GM10847 (cell line): Measurements from ENCODE around the gene ZFP36L1.

Experiments used
- POLR2A ChIP-seq: IDR thresholded peaks from 2 replicates; pipeline ENCODE4 v1.6.1; 2011; ENCODE audit not compliant: insufficient read length; ENCODE audit errors: extremely low read depth

Gene ZFP36L1

DNA sequence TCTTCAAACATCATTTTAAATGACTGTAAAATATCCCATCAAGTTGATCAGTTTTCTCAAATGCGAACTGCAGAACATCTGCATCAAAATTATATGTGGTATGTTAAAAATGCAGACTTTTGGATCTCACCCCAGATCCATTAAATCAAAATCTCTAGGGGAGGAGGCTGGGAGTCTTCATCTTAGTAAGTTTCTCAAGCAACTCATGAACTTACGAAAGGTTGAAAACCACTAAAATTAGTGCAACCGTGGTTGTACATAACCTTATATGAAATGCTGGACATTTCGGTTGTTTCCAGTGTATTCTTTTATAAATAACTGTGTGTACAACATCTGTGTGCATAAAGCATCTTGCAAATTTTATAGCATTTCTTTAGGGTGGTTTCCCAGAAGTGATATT is 39.2 kb downstream of the ZFP36L1 start:
- TF ChIP-seq POLR2A, result no peak

DNA sequence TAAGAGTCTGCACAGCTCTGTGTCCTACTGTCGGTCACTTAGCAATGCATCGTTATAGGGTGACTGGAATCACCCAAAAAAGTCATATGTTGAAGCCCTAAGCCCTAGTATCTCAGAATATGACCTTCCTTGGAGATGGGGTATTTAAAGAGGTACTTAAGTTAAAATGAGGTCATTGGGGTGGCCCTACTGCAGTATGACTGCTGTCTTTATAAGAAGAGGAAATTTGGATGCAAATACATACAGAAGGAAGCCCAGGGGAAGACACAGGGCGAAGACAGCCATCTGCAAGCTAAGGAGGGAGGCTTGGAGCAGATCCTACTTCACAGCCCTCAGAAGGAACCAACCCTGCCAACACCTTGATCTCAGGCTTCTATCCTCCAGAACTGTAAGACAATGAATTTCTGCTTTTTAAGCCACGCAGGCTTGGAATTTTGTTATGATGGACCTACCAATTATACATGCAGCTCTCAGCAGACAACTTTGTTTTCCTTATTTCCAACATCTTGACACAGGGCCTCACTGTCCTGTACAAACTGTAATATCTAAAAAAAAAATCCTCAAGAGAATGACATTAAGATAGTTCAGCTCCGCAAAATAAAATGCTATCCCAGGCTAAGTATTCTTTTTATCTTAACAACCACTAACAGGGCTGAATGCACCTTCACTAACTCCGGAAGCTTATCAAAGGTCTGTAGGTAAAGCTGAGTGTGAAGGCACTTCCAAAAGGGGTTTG is 40.4 kb downstream of the ZFP36L1 start:
- no peak for TF ChIP-seq POLR2A

DNA sequence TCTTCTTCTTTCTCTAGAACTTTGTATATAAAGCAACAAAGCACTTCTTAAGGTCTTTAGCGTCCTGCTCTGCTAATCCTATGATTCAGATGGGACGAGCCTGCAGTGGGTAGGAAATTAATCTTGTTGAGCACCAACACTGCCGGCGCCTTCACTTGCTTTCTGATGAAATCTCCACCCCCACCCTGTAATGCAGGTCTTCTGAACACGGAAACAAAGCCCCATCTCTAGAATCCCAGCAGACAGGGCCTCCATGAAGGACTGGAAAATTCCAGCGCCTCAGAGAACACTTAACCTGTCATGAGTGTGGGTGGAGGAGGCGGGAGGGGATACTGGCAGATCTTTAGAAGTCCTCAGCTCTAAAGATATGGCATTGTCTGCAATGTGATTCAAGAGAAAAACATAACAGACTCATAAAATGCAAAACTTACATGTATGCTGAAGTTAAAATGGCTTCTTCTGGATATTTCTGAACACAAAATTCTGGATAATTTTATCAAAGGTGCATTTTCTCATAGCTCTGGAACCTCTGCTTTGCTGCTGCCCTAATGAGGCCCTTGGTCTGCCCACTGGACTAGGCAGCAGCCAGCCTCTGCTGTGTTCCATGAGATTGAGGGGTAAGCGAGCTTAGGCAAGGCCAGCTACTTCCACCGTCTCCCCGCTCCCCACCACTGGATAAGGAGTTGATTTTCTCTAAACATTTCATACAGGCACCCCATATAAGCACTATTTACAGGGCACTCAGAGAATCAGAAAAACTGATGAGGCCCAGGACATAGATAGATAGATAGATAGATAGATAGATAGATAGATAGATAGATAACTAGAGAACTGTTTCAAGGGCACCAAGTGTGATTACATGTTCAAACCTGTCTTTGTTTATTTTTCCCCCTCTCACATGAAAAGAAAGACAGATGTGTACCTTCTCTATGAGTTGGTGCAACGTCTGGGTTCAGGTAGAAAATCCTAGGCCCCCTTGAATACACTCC is 43.1 kb downstream of the ZFP36L1 start:
- no peak for TF ChIP-seq POLR2A

DNA sequence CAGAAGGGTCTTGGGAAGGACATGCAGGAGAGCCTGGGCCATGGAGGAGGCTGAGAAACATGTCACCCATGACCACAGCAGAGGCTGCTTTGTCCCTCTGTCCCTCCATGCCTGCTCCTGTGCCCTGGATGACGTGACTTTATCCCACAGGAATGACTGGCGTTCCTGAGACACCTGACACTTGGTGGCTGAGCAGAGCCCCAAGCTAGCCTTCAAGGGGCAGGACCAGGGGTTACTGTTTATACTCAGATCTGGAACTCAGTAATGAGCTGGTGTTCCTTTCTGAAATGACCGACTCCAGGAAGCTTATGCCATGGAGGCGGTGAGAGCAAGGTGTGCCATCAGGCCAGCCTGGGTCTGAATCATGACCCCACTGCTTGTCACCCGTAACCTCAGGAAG is 44.2 kb downstream of the ZFP36L1 start:
- no peak for TF ChIP-seq POLR2A

DNA sequence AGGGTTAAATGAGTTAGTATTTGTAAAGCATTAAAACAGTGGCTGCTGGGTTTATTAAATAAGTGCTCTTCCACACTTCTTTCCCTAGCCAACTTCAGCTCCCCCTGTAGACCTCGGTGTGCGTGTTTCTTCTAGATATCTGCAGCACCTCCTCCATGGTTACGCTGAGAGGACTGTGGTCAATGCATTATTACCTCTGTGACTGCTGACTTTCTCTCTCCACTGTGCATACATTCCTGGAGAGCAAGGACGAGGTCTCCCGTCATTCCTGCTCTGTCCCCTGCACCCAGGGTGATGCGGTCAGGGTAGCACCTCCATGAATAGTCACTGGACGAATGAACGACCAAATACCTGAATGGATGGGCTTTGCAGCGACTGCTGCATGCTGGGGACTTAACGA is 44.6 kb downstream of the ZFP36L1 start:
- no peak for TF ChIP-seq POLR2A

DNA sequence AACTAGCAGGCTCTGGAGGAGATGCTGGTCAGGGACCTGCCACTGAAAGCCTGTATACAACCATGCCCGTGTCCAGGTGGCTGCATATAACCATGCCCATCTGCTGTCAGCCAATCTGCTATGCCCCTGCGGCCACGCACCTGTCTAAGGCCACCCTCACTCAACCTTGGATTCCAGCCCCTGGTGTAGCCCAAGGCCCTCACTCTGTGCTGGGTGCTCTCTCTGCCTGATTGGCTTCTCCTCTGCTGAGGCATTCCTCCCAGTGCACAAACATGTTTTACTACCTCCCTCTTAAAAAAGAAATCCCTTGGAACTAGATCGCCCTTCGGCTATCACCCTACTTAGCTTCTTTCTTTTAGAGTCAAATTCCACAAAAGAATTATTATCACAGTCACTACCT is 45.5 kb downstream of the ZFP36L1 start:
- no peak for TF ChIP-seq POLR2A

DNA sequence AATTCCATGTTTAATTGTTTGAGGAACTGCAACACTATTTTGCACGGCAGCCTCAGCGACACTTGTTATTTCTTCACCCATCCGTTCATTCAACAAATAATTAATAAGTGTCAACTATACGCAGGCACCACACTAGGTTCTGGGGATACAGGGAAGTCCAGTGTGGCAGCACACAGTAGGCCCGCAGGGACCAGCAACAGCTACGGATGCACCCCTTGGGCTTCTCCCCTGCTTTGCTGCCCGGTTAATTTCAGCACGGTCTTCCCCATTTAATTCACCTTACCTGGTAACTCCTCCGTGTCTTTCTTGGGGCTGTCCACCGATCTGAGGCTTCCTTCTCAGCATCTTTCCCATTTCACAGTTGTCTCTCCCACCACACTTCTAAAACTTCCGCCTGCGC is 48.3 kb downstream of the ZFP36L1 start:
- no peak for TF ChIP-seq POLR2A

DNA sequence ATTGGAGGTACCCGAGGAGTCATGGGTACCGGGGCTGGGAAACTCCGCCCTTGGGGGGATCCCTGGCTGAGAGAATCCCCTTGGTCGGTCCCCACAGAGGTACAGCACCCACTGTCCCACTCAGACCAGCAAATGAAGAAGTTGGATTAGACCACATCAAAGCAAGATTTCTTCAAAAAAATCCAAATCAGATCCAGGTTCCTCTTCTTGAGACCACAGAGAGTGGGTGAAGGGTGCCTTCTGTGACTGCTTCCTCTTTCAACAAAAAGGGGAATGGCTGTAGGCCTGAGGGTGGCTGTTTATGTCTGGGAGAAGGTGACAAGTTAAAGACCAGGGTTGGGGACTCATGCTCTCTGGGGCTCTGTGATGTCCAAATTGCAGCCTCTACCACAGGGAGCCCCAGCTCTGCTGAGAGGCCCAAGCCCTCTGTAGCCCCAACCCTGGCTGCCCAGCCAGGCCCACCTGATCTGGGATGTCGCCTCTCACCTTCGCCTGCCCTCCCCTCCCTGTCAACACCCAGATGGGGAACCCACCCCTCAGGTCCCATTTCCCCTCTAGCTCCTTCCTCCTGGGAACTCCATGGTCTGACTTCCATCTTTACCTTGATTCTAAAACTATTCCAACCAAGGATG is 50.9 kb downstream of the ZFP36L1 start:
- no peak for TF ChIP-seq POLR2A

DNA sequence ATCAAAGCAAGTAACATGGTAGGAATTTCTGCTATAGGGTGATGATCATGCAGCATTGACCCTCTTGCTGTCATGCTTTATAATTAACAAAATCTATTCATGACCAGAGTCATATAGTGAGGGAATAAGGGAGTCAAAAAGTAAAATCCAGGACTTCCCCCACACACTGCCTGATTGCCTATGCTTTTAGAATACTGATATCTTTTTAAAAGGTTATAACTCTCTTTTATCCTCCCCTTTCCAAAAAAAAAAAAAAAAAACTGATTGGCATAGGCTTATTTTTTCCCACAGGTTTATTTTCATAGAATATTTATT is 51.4 kb downstream of the ZFP36L1 start:
- TF ChIP-seq POLR2A, result no peak

DNA sequence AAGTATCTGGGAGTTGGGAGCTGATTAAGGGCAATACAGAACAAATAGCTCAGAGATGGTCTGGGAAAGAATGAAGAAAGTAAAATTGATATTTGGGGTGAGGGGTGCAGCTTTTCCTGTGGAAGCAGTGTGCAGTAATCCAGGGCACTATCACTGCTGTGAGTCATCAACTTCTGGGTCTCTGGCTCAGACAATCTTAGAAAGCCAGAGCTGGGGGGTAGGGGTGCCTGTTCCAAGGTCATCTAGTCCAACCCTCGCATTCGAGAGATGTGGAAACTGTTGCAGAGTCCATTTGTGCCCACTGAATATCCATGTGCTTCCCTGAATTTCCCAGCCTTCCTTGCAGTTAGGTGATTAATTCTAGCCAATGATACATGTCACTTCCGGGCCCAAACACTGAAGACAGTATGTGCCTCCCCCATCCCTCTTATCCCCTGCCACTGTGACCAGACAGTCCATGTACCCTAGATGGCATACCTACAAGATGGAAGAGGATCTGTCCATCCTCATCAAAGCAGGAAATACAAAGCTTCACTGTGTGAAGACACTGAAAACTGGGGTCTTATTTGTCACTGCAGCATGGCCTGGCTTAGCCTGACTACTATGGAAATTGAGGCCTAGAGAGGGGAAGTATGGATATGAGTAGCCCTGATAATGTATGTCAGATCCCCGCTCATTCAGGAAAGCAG is 51.9 kb downstream of the ZFP36L1 start:
- TF ChIP-seq POLR2A, result no peak

DNA sequence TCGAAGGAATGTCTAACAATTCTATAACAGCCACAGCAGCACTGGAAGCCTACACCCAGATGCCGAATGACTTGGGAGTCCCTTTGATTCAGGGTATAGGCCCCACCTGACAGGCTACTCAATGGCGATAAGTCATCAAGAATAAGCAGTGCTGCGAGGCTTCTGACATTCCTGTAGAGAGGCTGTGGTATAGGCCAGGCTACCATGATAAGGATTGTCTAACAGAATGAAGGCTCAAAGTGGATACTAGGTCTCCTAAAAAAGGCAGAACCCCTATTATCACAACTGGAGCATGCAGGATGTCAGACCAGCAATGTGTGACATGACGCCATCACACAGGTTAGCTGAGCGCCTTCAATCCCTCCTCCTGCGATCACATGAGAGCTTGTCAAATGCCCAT is 53.2 kb downstream of the ZFP36L1 start:
- TF ChIP-seq POLR2A, result no peak

DNA sequence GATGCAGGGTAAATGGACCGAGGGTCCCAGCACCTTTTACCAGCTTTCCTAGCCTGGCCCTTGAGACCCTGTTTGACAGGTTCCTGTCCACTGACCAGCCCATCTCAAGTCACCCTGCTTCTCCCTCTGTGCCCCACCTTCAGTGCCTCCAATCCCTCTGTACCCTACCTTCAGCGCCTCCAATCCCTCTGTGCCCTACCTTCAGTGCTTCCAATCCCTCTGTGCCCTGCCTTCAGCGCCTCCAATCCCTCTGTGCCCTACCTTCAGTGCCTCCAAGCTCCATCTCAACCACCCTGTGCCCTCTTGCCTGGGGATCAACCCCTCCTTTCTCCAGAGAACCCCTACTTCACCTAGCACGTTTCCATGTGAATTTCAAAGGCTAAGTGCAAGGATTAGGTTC is 54.3 kb downstream of the ZFP36L1 start:
- TF ChIP-seq POLR2A, result no peak
